ENCODE measurements around the gene TNFRSF19. TPM values are rescaled to one million over a fixed set of nuclear protein-coding genes. Genes with fewer than 3 reads are reported as not detected.

The TNFRSF19 gene
- total and polyA plus RNA-seq, 2 of the 13 experiments (the other 11 are each of a cell fraction or from before 2014, with no cell fraction given) = 75.3 to 77.7 TPM

GRCh38 chr13:23615395-23616081 lies 45.3 kb downstream of the TNFRSF19 start (continued):
- TF ChIP-seq PAF1 (CRISPR knock-in tag; IDR thresholded peaks at IDR 0.05) (no peak), CSRNP1 (CRISPR knock-in tag; IDR thresholded peaks at IDR 0.05) (0 out of 2 replicates have a peak, but pooled peaks have one; percentile 64), ZBTB14 (CRISPR knock-in tag; IDR thresholded peaks at IDR 0.05) (no peak), ZMYM2 (CRISPR knock-in tag; IDR thresholded peaks at IDR 0.05) (no peak), ZNF446 (CRISPR knock-in tag; IDR thresholded peaks at IDR 0.05) (no peak), PRDM10 (CRISPR knock-in tag; IDR thresholded peaks at IDR 0.05; ENCODE audit: low read depth) (0 out of 2 replicates have a peak, but pooled peaks have one; percentile 44), EEA1 (CRISPR knock-in tag; IDR thresholded peaks at IDR 0.05; ENCODE audit: borderline replicate concordance) (no peak), MBNL3 (CRISPR knock-in tag; conservative IDR thresholded peaks at IDR 0.05) (no peak), ZNF776 (CRISPR knock-in tag; IDR thresholded peaks at IDR 0.05) (no peak), ZMAT5 (CRISPR knock-in tag; IDR thresholded peaks at IDR 0.05; ENCODE audit: borderline replicate concordance, low read depth) (no peak), TBL1XR1 (IDR thresholded peaks at IDR 0.05; ENCODE audit: borderline replicate concordance, low read length, partially characterized antibody) (no peak), ZNF580 (CRISPR knock-in tag; IDR thresholded peaks at IDR 0.05; ENCODE audit: borderline replicate concordance, low read depth) (peak; percentile 58; the same call in 1 of the 2 replicates), RXRA (CRISPR knock-in tag; IDR thresholded peaks at IDR 0.05) (peak; percentile 77; the same call in 1 of the 2 replicates), ZSCAN9 (CRISPR knock-in tag; IDR thresholded peaks at IDR 0.05; ENCODE audit: borderline replicate concordance) (no peak), ZBTB26 (CRISPR knock-in tag; IDR thresholded peaks at IDR 0.05; ENCODE audit: borderline replicate concordance) (0 out of 2 replicates have a peak, but pooled peaks have one; percentile 38), ZSCAN21 (CRISPR knock-in tag; IDR thresholded peaks at IDR 0.05; ENCODE audit: borderline replicate concordance) (no peak), MED8 (CRISPR knock-in tag; IDR thresholded peaks at IDR 0.05; ENCODE audit: insufficient replicate concordance) (peak; percentile 28), SOX13 (IDR thresholded peaks at IDR 0.05) (peak; percentile 72), SOX13 (CRISPR knock-in tag; conservative IDR thresholded peaks at IDR 0.05 in 1 of 2, IDR thresholded peaks at IDR 0.05 in 1 of 2) (peak in 1 of 2 experiments; percentile 97; a peak in 2 of 4 replicates), TCF7L2 (IDR thresholded peaks at IDR 0.05; ENCODE audit: low read depth, low read length) (peak; percentile 60; the same call in 1 of the 2 replicates)
